MCF 10A (cell line): ENCODE results near the gene FKBP4. TPM values are rescaled to one million over a fixed set of nuclear protein-coding genes. Genes with fewer than 3 reads are reported as not detected.
A peak's percentile ranks its signal among the peaks of the same experiment; 100 is the strongest.

Experiments used
- BruUV-seq: library from RNA; stranded (reverse); fragments of 400-500 nt; replicated peaks from 2 replicates; lab custom pipeline; 2021; lab: Mats Ljungman, UMichigan
- CTCF ChIA-PET: fragments of 300-600 bp; sonication (Branson Sonifier 250); formaldehyde crosslinking; extraction: SDS; loops from one replicate; lab custom pipeline; 2021; ENCODE audit warnings: antibody characterized with exemption, inconsistent platforms; lab: Yijun Ruan, JAX
- POLR2A ChIA-PET: fragments of 300-600, 350-650 bp; sonication (Branson Sonifier 250); formaldehyde crosslinking; extraction: SDS; loops from one replicate; lab custom pipeline; 2020; ENCODE audit warnings: antibody characterized with exemption, inconsistent platforms; lab: Yijun Ruan, JAX
- DNase-seq: peaks from one replicate; pipeline ENCODE4 v3.0.0-alpha.2; 2018; ENCODE audit not compliant: unreplicated experiment
- H3K27ac Mint-ChIP-seq: one replicate; pipeline ENCODE4 v1.8.0; 2022; ENCODE audit warnings: mild to moderate bottlenecking, low read depth, mixed read lengths; ENCODE audit not compliant: unreplicated experiment
- H3K27me3 Mint-ChIP-seq: one replicate; pipeline ENCODE4 v1.8.0; 2022; ENCODE audit warnings: mixed read lengths; ENCODE audit not compliant: insufficient read depth, unreplicated experiment
- H3K36me3 Mint-ChIP-seq: one replicate; pipeline ENCODE4 v1.8.0; 2022; ENCODE audit warnings: mild to moderate bottlenecking, moderate library complexity, mixed read lengths; ENCODE audit not compliant: insufficient read depth, unreplicated experiment
- H3K4me1 Mint-ChIP-seq: one replicate; pipeline ENCODE4 v1.8.0; 2022; ENCODE audit warnings: mixed read lengths; ENCODE audit not compliant: insufficient read depth, unreplicated experiment
- H3K4me3 Mint-ChIP-seq: one replicate; pipeline ENCODE4 v1.8.0; 2022; ENCODE audit warnings: mild to moderate bottlenecking, moderate library complexity, mixed read lengths; ENCODE audit not compliant: unreplicated experiment
- H3K9me3 Mint-ChIP-seq: one replicate; pipeline ENCODE4 v1.8.0; 2022; ENCODE audit warnings: mixed read lengths; ENCODE audit not compliant: unreplicated experiment
- intact Hi-C: fragments of 100-400 bp; cut with micrococcal nuclease; formaldehyde crosslinking; loops from 2 replicates; pipeline ENCODE4 v1.14.1; 2022
- total RNA-seq: library from RNA; stranded (reverse); gene quantifications from 2 replicates; pipeline ENCODE4 v1.2.3, GENCODE V29; 2022
- TF ChIP-seq, protein P1 (sequence below): fragments of 200-600 bp; IDR thresholded peaks from one replicate; pipeline ENCODE4 v1.8.0; 2022; ENCODE audit warnings: antibody characterized with exemption, mild to moderate bottlenecking; ENCODE audit not compliant: unreplicated experiment

FKBP4 gene
- total RNA-seq, 1 experiment from 2014 or later = 79.1 TPM

DNA sequence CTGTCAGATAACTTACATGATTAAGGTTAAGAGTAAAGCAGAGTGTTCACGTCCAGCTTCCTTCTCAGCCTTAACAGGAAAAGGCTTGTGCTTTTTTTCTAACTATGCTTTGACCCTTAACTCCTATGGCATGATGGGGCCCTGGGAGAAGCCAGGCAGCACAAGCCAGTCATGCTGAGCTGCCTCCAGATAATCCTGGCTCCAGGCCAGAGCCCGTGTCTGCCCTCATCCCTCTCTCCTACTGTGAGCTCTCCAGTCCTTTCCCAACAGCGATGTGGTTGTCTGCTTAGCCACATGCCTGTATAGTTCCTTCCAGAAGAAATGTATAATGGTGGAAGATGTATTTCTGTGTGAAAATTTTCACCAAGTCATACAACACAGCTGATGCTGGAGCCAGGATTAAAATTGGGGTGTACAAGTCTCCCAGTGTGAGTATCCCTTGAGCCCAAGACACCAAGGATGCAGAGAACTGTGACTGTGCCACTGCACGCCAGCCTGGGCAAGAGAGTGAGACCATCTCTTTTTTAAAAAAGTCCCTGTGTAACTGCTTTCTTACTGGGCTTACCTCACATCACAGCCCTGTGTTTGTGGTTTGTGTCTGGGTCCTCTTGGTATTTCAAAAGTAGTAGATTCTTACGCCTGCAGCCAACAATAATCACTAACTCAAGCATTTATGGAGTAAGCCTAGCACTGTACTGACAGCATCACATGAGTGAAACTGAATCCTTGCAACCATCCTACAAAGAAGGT lies 9.8 kb downstream of the FKBP4 start:
- TF ChIP-seq, protein P1, sequence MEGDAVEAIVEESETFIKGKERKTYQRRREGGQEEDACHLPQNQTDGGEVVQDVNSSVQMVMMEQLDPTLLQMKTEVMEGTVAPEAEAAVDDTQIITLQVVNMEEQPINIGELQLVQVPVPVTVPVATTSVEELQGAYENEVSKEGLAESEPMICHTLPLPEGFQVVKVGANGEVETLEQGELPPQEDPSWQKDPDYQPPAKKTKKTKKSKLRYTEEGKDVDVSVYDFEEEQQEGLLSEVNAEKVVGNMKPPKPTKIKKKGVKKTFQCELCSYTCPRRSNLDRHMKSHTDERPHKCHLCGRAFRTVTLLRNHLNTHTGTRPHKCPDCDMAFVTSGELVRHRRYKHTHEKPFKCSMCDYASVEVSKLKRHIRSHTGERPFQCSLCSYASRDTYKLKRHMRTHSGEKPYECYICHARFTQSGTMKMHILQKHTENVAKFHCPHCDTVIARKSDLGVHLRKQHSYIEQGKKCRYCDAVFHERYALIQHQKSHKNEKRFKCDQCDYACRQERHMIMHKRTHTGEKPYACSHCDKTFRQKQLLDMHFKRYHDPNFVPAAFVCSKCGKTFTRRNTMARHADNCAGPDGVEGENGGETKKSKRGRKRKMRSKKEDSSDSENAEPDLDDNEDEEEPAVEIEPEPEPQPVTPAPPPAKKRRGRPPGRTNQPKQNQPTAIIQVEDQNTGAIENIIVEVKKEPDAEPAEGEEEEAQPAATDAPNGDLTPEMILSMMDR = no peak
- no peaks in the 10 kb centered on the region for H3K27me3 Mint-ChIP-seq
- CTCF ChIA-PET = interaction anchor here (0.7 to 1.3 kb wide), 2 partner anchors 9 to 84 kb away, joined by 3 to 4 read pairs; no protein-coding TSS in a partner anchor
- intact Hi-C loops = no loop called here
- BruUV-seq = no TSS peak
- H3K36me3 Mint-ChIP-seq = peaks cover 70% of the 10 kb centered on the region
- no peak for DNase-seq
- no peak overlapping the region for H3K27ac Mint-ChIP-seq
- no peaks in the 10 kb centered on the region for H3K4me1 Mint-ChIP-seq
- H3K9me3 Mint-ChIP-seq = no peaks in the 10 kb centered on the region
- no peak overlapping the region for H3K4me3 Mint-ChIP-seq
- POLR2A ChIA-PET = interaction anchor here (0.7 to 1.1 kb wide), 4 partner anchors 8 to 519 kb away, joined by 3 to 8 read pairs (median 4); no protein-coding TSS in a partner anchor

DNA sequence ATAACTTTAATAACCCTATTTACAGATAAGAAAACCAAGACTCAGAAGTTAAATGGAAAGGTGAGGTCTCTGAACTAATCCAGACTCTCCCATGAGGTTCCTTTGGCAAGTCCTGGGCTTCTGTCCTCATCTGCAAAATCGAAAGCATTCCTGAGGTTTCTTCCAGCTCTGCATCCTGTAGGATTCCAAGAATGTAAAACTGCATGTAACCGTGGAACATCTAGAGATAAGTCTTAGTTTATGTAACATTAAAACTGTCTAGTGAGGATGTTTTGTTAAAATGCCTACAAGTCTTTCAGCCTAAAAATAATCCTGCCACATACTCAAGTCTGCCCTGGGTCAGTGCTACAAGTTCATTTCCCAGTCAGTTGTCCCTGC lies 10.4 kb downstream of the FKBP4 start:
- H3K9me3 Mint-ChIP-seq = no peaks in the 10 kb centered on the region
- CTCF ChIA-PET = interaction anchor here (0.6 kb wide), 1 partner anchor 95 kb away, joined by 4 read pairs; no protein-coding TSS in a partner anchor

DNA sequence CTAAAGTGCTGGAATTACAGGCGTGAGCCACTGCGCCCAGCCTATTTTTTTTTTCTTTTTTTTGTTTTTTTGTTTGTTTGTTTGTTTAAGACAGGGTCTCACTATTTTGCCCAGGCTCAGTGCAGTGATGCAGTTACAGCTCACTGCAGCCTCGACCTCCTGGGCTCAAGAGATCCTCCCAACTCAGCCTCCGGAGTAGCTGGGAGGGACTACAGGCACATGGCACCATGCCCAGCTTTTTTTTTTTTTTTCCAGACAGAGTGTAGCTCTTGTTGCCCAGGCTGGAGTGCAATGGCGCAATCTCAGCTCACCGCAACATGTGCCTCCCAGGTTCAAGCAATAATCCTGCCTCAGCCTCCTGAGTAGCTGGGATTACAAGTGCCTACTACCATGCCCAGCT lies 11.9 kb downstream of the FKBP4 start:
- Mint-ChIP-seq H3K27ac (no peak overlapping the region), H3K36me3 (peaks cover 49% of the 10 kb centered on the region), H3K9me3 (no peaks in the 10 kb centered on the region), H3K27me3 (no peaks in the 10 kb centered on the region), H3K4me3 (no peak overlapping the region), H3K4me1 (no peaks in the 10 kb centered on the region)
- ChIA-PET POLR2A (interaction anchor here (1.4 kb wide), 1 partner anchor 11 kb away, joined by 11 read pairs; no protein-coding TSS in a partner anchor), CTCF (no interaction called here)
- intact Hi-C loops = no loop called here
- DNase-seq = peak; percentile 72
- BruUV-seq = no TSS peak
- TF ChIP-seq, protein P1 = no peak

More for the DNA sequence above, 10.4 kb downstream of the FKBP4 start:
- H3K27me3 Mint-ChIP-seq = no peaks in the 10 kb centered on the region
- POLR2A ChIA-PET = interaction anchor here (0.7 to 1.1 kb wide), 2 partner anchors 9 to 15 kb away, joined by 3 to 8 read pairs; no protein-coding TSS in a partner anchor
- no peaks in the 10 kb centered on the region for H3K4me1 Mint-ChIP-seq
- no peak overlapping the region for H3K27ac Mint-ChIP-seq
- no peak overlapping the region for H3K4me3 Mint-ChIP-seq
- intact Hi-C loops = no loop called here
- DNase-seq = no peak
- TF ChIP-seq, protein P1 = no peak
- BruUV-seq = no TSS peak
- peaks cover 64% of the 10 kb centered on the region for H3K36me3 Mint-ChIP-seq

DNA sequence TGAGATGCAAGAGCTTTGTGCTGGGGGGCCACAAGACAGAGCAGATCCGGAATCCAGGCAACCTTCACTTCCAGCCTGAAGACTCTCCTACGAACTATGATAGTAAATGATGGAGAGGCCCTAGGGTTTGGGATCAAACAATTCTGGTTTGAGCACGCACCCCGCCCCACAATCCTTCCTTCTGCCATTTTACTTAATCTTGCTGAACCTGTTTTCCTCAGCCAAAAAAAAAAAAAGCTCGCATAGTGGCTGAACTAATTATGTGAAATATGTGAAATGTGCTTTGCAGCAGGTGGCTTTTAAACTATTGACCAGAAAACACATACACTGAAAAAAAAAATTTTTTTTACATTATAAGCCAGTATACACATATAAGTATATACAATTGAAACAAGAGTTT lies 17.0 kb downstream of the FKBP4 start:
- ChIA-PET CTCF (interaction anchor here (0.7 to 3.8 kb wide), 3 partner anchors 12 to 21 kb away, joined by 3 to 26 read pairs (median 15); no protein-coding TSS in a partner anchor), POLR2A (interaction anchor here (0.6 to 7.6 kb wide), 3 partner anchors 13 to 102 kb away, joined by 3 to 128 read pairs (median 5); partner anchors contain the start of gene FKBP4)
- peak overlapping the region; percentile 100 for H3K4me3 Mint-ChIP-seq
- no peaks in the 10 kb centered on the region for H3K9me3 Mint-ChIP-seq
- no peaks in the 10 kb centered on the region for H3K27me3 Mint-ChIP-seq
- DNase-seq = no peak
- peak overlapping the region; percentile 98 for H3K27ac Mint-ChIP-seq
- H3K36me3 Mint-ChIP-seq = peaks cover 22% of the 10 kb centered on the region
- TF ChIP-seq, protein P1 = no peak
- BruUV-seq = no TSS peak
- H3K4me1 Mint-ChIP-seq = peaks cover 6% of the 10 kb centered on the region
- intact Hi-C loops = loop anchor here (2.0 kb wide), 1 partner anchor 17 kb away; the partner anchor contains the start of gene FKBP4
